Right lobe of liver (tissue), 4 donors: ENCODE results near the gene FBXL19.

Experiments used
- CTCF ChIP-seq, 4 donors: fragments of 200-600 bp in 3 of 4; fragments of 450-650 bp in 1 of 4; IDR thresholded peaks; one replicate each; pipeline versions ENCODE4 v1.5.1 to v1.8.0; 2016 to 2022; ENCODE audit warnings: antibody characterized with exemption in 4 of 4, mild to moderate bottlenecking in 2 of 4
- POLR2A ChIP-seq: fragments of 450-650 bp; IDR thresholded peaks from one replicate; pipeline ENCODE4 v1.6.1; 2017; ENCODE audit warnings: antibody characterized with exemption, mild to moderate bottlenecking
- donor health status: DM: no; HTN: no; CAD: no.
- donor health status: DM: no; HTN: no; CAD: no.
- donor health status: DM: no; HTN: yes; CAD: no.

GRCh38 chr16:30894540-30895368 lies 28.6 kb upstream of the FBXL19 start:
- TF ChIP-seq CTCF (IDR thresholded peaks at IDR 0.05) = no peak
- TF ChIP-seq POLR2A = no peak
